HEK293T (cell line): ENCODE results near the gene RTN4RL1.

Experiments
- CTCF ChIA-PET: fragments of 350-600 bp; formaldehyde crosslinking; extraction: SDS; loops from one replicate; lab custom pipeline; 2021; ENCODE audit warnings: antibody characterized with exemption, inconsistent platforms; lab: Yijun Ruan, JAX
- POLR2A ChIA-PET: fragments of 350-600 bp; formaldehyde crosslinking; extraction: SDS; loops from one replicate; lab custom pipeline; 2020; ENCODE audit warnings: antibody characterized with exemption, inconsistent platforms; lab: Yijun Ruan, JAX
- DNase-seq: peaks from one replicate; pipeline ENCODE4 v3.0.0; 2012; ENCODE audit warnings: mixed read lengths; ENCODE audit errors: extremely low spot score
- ARNT ChIP-seq: fragments of 450-650 bp; IDR thresholded peaks from 2 replicates; pipeline ENCODE4 v1.6.1; 2017; ENCODE audit warnings: mild to moderate bottlenecking
- BHLHE40 ChIP-seq: fragments of 450-650 bp; IDR thresholded peaks from 2 replicates; pipeline ENCODE4 v1.6.1; 2016; ENCODE audit warnings: mild to moderate bottlenecking, moderate library complexity, borderline replicate concordance
- CTBP1 ChIP-seq: fragments of 450-650 bp; IDR thresholded peaks from 2 replicates; pipeline ENCODE4 v1.6.1; 2016; ENCODE audit warnings: borderline replicate concordance
- ELF4 ChIP-seq: fragments of 450-650 bp; IDR thresholded peaks from 2 replicates; pipeline ENCODE4 v1.6.1; 2017; ENCODE audit warnings: antibody characterized with exemption
- FOXA1 ChIP-seq: fragments of 450-650 bp; IDR thresholded peaks from 2 replicates; pipeline ENCODE4 v1.6.1; 2016; ENCODE audit warnings: mild to moderate bottlenecking
- FOXK2 ChIP-seq: fragments of 450-650 bp; IDR thresholded peaks from 2 replicates; pipeline ENCODE4 v1.6.1; 2016; ENCODE audit warnings: mild to moderate bottlenecking
- FOXM1 ChIP-seq: fragments of 450-650 bp; IDR thresholded peaks from 2 replicates; pipeline ENCODE4 v1.6.1; 2017; ENCODE audit warnings: mild to moderate bottlenecking, borderline replicate concordance
- HDGF ChIP-seq: fragments of 450-650 bp; IDR thresholded peaks from 2 replicates; pipeline ENCODE4 v1.6.1; 2017; ENCODE audit warnings: antibody characterized with exemption, borderline replicate concordance
- L3MBTL2 ChIP-seq: fragments of 450-650 bp; conservative IDR thresholded peaks from 2 replicates; pipeline ENCODE4 v1.6.1; 2016; ENCODE audit warnings: mild to moderate bottlenecking
- LEF1 ChIP-seq: fragments of 450-650 bp; IDR thresholded peaks from 2 replicates; pipeline ENCODE4 v1.6.1; 2017; ENCODE audit warnings: mild to moderate bottlenecking, borderline replicate concordance
- NFRKB ChIP-seq: fragments of 450-650 bp; IDR thresholded peaks from 2 replicates; pipeline ENCODE4 v1.6.1; 2016; ENCODE audit warnings: mild to moderate bottlenecking, moderate library complexity
- PKNOX1 ChIP-seq: fragments of 450-650 bp; IDR thresholded peaks from 2 replicates; pipeline ENCODE4 v1.6.1; 2016
- SP1 ChIP-seq: fragments of 450-650 bp; IDR thresholded peaks from 2 replicates; pipeline ENCODE4 v1.6.1; 2017
- SUZ12 ChIP-seq: fragments of 450-650 bp; IDR thresholded peaks from 2 replicates; pipeline ENCODE4 v1.6.1; 2016; ENCODE audit warnings: mild to moderate bottlenecking
- TARDBP ChIP-seq: fragments of 450-650 bp; IDR thresholded peaks from 2 replicates; pipeline ENCODE4 v1.6.1; 2016
- ZNF384 ChIP-seq: fragments of 450-650 bp; IDR thresholded peaks from 2 replicates; pipeline ENCODE4 v1.6.1; 2016

Gene RTN4RL1, protein sequence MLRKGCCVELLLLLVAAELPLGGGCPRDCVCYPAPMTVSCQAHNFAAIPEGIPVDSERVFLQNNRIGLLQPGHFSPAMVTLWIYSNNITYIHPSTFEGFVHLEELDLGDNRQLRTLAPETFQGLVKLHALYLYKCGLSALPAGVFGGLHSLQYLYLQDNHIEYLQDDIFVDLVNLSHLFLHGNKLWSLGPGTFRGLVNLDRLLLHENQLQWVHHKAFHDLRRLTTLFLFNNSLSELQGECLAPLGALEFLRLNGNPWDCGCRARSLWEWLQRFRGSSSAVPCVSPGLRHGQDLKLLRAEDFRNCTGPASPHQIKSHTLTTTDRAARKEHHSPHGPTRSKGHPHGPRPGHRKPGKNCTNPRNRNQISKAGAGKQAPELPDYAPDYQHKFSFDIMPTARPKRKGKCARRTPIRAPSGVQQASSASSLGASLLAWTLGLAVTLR

GRCh38 chr17:2025220-2025621 lies at the start of gene RTN4RL1:
Gene RTN4RL1, minus strand, starts transcription at chr17:2025334. Its CDS starts 469 bp downstream, at chr17:2024865.
- CTCF ChIA-PET = interaction anchor here (0.5 to 2.6 kb wide), 6 partner anchors 110 to 308 kb away, joined by 3 to 19 read pairs (median 3); no protein-coding TSS in a partner anchor

DNA sequence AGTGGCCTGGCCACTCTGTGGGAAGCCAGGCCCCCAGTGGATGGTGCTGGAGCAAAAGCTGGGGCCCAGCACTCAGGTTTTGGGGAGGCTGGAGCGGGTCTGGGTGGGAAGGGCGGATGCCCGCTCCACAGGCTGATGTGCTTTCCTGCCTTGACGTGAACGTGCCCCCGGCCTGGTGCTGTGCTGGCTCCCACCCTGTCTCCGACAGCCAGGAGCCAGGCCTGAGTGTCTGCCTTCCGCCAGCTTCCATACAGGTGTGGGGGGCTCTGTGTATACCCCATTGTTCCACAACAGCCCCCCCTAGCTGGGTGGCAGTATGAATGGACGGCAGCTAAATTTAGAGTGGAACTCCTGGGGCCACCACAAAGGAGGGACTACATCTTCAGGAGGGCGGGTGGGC lies 49.8 kb upstream of the RTN4RL1 start:
- ChIA-PET POLR2A (no interaction called here), CTCF (no interaction called here)
- no peak for DNase-seq
- no peak for TF ChIP-seq SP1
- TF ChIP-seq NFRKB = no peak
- no peak for TF ChIP-seq FOXA1
- no peak for TF ChIP-seq L3MBTL2
- TF ChIP-seq HDGF = no peak
- TF ChIP-seq FOXK2 = no peak
- no peak for TF ChIP-seq CTBP1
- TF ChIP-seq LEF1 = no peak
- TF ChIP-seq SUZ12 = no peak
- TF ChIP-seq ZNF384 = no peak
- TF ChIP-seq TARDBP = no peak

More at GRCh38 chr17:2025220-2025621, at the start of gene RTN4RL1:
- POLR2A ChIA-PET = interaction anchor here (1.5 kb wide), 1 partner anchor 116 kb away, joined by 7 read pairs; no protein-coding TSS in a partner anchor
- DNase-seq = peak; percentile 61
- TF ChIP-seq HDGF (no peak), BHLHE40 (no peak), FOXK2 (no peak), ARNT (no peak), FOXA1 (no peak), NFRKB (no peak), SP1 (no peak), CTBP1 (no peak), FOXM1 (no peak), ZNF384 (no peak)

GRCh38 chr17:2071455-2072281 lies 46.5 kb upstream of the RTN4RL1 start:
- no peak for DNase-seq
- CTCF ChIA-PET = interaction anchor here (1.0 kb wide), 1 partner anchor 16 kb away, joined by 3 read pairs; no protein-coding TSS in a partner anchor
- TF ChIP-seq NFRKB (no peak), ARNT (no peak), PKNOX1 (no peak), FOXM1 (no peak), LEF1 (no peak), HDGF (no peak), TARDBP (no peak), FOXK2 (no peak), SP1 (no peak), ELF4 (no peak), CTBP1 (no peak), SUZ12 (no peak), FOXA1 (no peak), L3MBTL2 (no peak)
- POLR2A ChIA-PET = no interaction called here

DNA sequence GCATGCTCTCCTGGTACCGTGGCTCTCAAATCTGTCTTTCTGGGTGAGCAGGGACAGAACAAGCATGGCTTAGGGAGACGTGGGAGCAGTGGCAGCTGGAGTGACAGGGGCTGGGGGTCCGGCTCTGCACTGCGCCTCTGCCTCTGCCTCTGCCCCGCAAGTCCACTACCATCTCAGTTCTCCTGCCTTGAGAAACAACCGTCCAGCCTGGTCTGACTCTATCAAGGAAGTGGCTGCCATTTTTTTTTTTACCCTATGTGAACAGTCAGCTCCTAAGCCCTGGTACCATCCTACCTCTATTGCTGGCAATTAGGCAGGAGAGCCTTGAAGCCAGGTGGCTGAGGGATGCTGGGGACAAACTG lies 45.9 kb upstream of the RTN4RL1 start:
- ChIA-PET CTCF (interaction anchor here (1.0 kb wide), 1 partner anchor 16 kb away, joined by 3 read pairs; no protein-coding TSS in a partner anchor), POLR2A (no interaction called here)
- no peak for DNase-seq
- TF ChIP-seq FOXM1 = no peak
- no peak for TF ChIP-seq ZNF384
- TF ChIP-seq HDGF = no peak
- no peak for TF ChIP-seq ELF4
- no peak for TF ChIP-seq SUZ12
- no peak for TF ChIP-seq ARNT
- TF ChIP-seq NFRKB = no peak
- TF ChIP-seq CTBP1 = no peak
- TF ChIP-seq LEF1 = no peak
- no peak for TF ChIP-seq TARDBP
- TF ChIP-seq FOXK2 = no peak
- no peak for TF ChIP-seq PKNOX1
- TF ChIP-seq L3MBTL2 = no peak
- no peak for TF ChIP-seq FOXA1
- TF ChIP-seq SP1 = no peak
- TF ChIP-seq BHLHE40 = no peak

GRCh38 chr17:2070241-2071023 lies 45.3 kb upstream of the RTN4RL1 start:
- TF ChIP-seq LEF1 (no peak), SP1 (no peak), PKNOX1 (no peak), ARNT (no peak), L3MBTL2 (no peak), FOXM1 (no peak), ELF4 (no peak), CTBP1 (no peak), FOXA1 (no peak)
- ChIA-PET POLR2A (no interaction called here), CTCF (interaction anchor here (1.0 kb wide), 1 partner anchor 15 kb away, joined by 3 read pairs; no protein-coding TSS in a partner anchor)
- no peak for DNase-seq
